SK-N-SH treated with all-trans-retinoic acid at 6 μM for 48 hours (cell line): ENCODE results near the gene TMED10.

Experiments used
- ATAC-seq: fragments of 200-7000 bp; cut with Tn5 transposase; 3 replicates; pipeline ENCODE4 v1.9.1; 2020; ENCODE audit warnings: mild to moderate bottlenecking, moderate library complexity
- BACH2 ChIP-seq: fragments of 250-450 bp; sonication (Bioruptor Pico); IDR thresholded peaks from 2 replicates; pipeline ENCODE4 v1.9.0; 2021; ENCODE audit warnings: mild to moderate bottlenecking, borderline replicate concordance
- CREB5 ChIP-seq: fragments of 250-450 bp; sonication (Bioruptor Pico); IDR thresholded peaks from 2 replicates; pipeline ENCODE4 v1.5.1; 2020; ENCODE audit warnings: low read depth, mild to moderate bottlenecking, moderate library complexity
- CSDC2 ChIP-seq: fragments of 250-450 bp; sonication (Bioruptor Pico); IDR thresholded peaks from 2 replicates; pipeline ENCODE4 v1.5.0; 2020; ENCODE audit warnings: mild to moderate bottlenecking, moderate library complexity
- CSRNP3 ChIP-seq: fragments of 250-450 bp; sonication (Bioruptor Pico); IDR thresholded peaks from 2 replicates; pipeline ENCODE4 v1.5.1; 2021; ENCODE audit warnings: mild to moderate bottlenecking, moderate library complexity
- ESRRG ChIP-seq: fragments of 250-450 bp; sonication (Bioruptor Pico); IDR thresholded peaks from 2 replicates; pipeline ENCODE4 v1.6.1; 2021; ENCODE audit warnings: mild to moderate bottlenecking
- GLIS3 ChIP-seq: fragments of 250-450 bp; sonication (Bioruptor Pico); IDR thresholded peaks from 2 replicates; pipeline ENCODE4 v1.5.0; 2020; ENCODE audit warnings: mild to moderate bottlenecking, moderate library complexity
- ISL1 ChIP-seq: fragments of 250-450 bp; sonication (Bioruptor Pico); IDR thresholded peaks from 2 replicates; pipeline ENCODE4 v2.1.2; 2022; ENCODE audit warnings: mild to moderate bottlenecking, moderate library complexity
- OSR1 ChIP-seq: fragments of 250-450 bp; sonication (Bioruptor Pico); IDR thresholded peaks from 2 replicates; pipeline ENCODE4 v1.8.0; 2022; ENCODE audit warnings: moderate library complexity, mild to moderate bottlenecking, inconsistent platforms
- POU6F1 ChIP-seq: fragments of 250-450 bp; sonication (Bioruptor Pico); IDR thresholded peaks from 2 replicates; pipeline ENCODE4 v1.8.0; 2021; ENCODE audit warnings: low read depth, mild to moderate bottlenecking, moderate library complexity, borderline replicate concordance
- RARB ChIP-seq: fragments of 250-450 bp; sonication (Bioruptor Pico); IDR thresholded peaks from 2 replicates; pipeline ENCODE4 v1.8.0; 2021; ENCODE audit warnings: mild to moderate bottlenecking, moderate library complexity
- SNAI2 ChIP-seq: fragments of 250-450 bp; sonication (Bioruptor Pico); IDR thresholded peaks from 2 replicates; pipeline ENCODE4 v1.5.0; 2020; ENCODE audit warnings: mild to moderate bottlenecking, moderate library complexity
- TCF4 ChIP-seq: fragments of 250-450 bp; sonication (Bioruptor Pico); IDR thresholded peaks from 2 replicates; pipeline ENCODE4 v1.8.0; 2021; ENCODE audit warnings: mild to moderate bottlenecking, moderate library complexity, borderline replicate concordance
- TOX ChIP-seq: fragments of 250-450 bp; sonication (Bioruptor Pico); IDR thresholded peaks from 2 replicates; pipeline ENCODE4 v1.8.0; 2021; ENCODE audit warnings: mild to moderate bottlenecking, moderate library complexity, borderline replicate concordance
- TSHZ2 ChIP-seq: fragments of 250-450 bp; sonication (Bioruptor Pico); IDR thresholded peaks from 2 replicates; pipeline ENCODE4 v1.5.0; 2020; ENCODE audit warnings: mild to moderate bottlenecking, moderate library complexity
- ZC3H10 ChIP-seq: fragments of 250-450 bp; sonication (Bioruptor Pico); IDR thresholded peaks from 2 replicates; pipeline ENCODE4 v1.5.1; 2021; ENCODE audit warnings: mild to moderate bottlenecking, moderate library complexity
- ZFP3 ChIP-seq: fragments of 250-450 bp; sonication (Bioruptor Pico); IDR thresholded peaks from 2 replicates; pipeline ENCODE4 v1.5.0; 2020; ENCODE audit warnings: mild to moderate bottlenecking, moderate library complexity
- ZFP30 ChIP-seq: fragments of 450-650 bp; formaldehyde crosslinking; IDR thresholded peaks from 2 replicates; pipeline ENCODE4 v1.5.0; 2022; ENCODE audit warnings: mild to moderate bottlenecking, moderate library complexity
- ZNF565 ChIP-seq: fragments of 450-650 bp; formaldehyde crosslinking; conservative IDR thresholded peaks from 2 replicates; pipeline ENCODE4 v1.5.0; 2020; ENCODE audit warnings: low read depth, mild to moderate bottlenecking, moderate library complexity
- ZNF70 ChIP-seq: fragments of 450-650 bp; formaldehyde crosslinking; IDR thresholded peaks from 2 replicates; pipeline ENCODE4 v1.5.0; 2020; ENCODE audit warnings: mild to moderate bottlenecking, moderate library complexity
- ZNF8 ChIP-seq: fragments of 450-650 bp; formaldehyde crosslinking; IDR thresholded peaks from 2 replicates; pipeline ENCODE4 v1.5.0; 2020; ENCODE audit warnings: mild to moderate bottlenecking, moderate library complexity

The TMED10 gene

GRCh38 chr14:75113932-75114539 lies 62.4 kb downstream of the TMED10 start:
- TF ChIP-seq CSRNP3 (CRISPR knock-in tag): no peak

GRCh38 chr14:75109877-75110276 lies 66.5 kb downstream of the TMED10 start:
- no peak for ATAC-seq
- TF ChIP-seq TCF4 (CRISPR knock-in tag) (no peak), TOX (no peak), ESRRG (CRISPR knock-in tag) (no peak), OSR1 (CRISPR knock-in tag) (no peak), ZNF565 (CRISPR knock-in tag) (no peak), ZNF8 (CRISPR knock-in tag) (no peak), ZC3H10 (no peak), ISL1 (CRISPR knock-in tag) (no peak), RARB (CRISPR knock-in tag) (no peak), CSDC2 (CRISPR knock-in tag) (no peak), SNAI2 (CRISPR knock-in tag) (no peak), POU6F1 (no peak), BACH2 (no peak), ZNF70 (no peak), GLIS3 (no peak)

More at GRCh38 chr14:75113932-75114539, 62.4 kb downstream of the TMED10 start:
- ATAC-seq: no peak

- TF ChIP-seq ZNF565 (CRISPR knock-in tag) (no peak), ZFP30 (CRISPR knock-in tag) (no peak), CREB5 (CRISPR knock-in tag) (no peak), POU6F1 (no peak), ESRRG (CRISPR knock-in tag) (no peak), ZNF70 (no peak), ISL1 (CRISPR knock-in tag) (no peak), CSDC2 (CRISPR knock-in tag) (no peak), RARB (CRISPR knock-in tag) (no peak), ZC3H10 (no peak), TCF4 (CRISPR knock-in tag) (no peak), GLIS3 (no peak)
- ATAC-seq: no peak
Measured at GRCh38 chr14:75107186-75107585, 69.2 kb downstream of the TMED10 start.

GRCh38 chr14:75101491-75101890 lies 74.9 kb downstream of the TMED10 start:
- TF ChIP-seq TCF4 (CRISPR knock-in tag): no peak

GRCh38 chr14:75098682-75099081 lies 77.7 kb downstream of the TMED10 start:
- no peak for ATAC-seq
- TF ChIP-seq CSRNP3 (CRISPR knock-in tag): no peak
- TF ChIP-seq RARB (CRISPR knock-in tag): no peak
- TF ChIP-seq ISL1 (CRISPR knock-in tag): no peak
- TF ChIP-seq ZNF70: no peak
- TF ChIP-seq TSHZ2 (CRISPR knock-in tag): no peak
- TF ChIP-seq ZFP30 (CRISPR knock-in tag): no peak
- no peak for TF ChIP-seq TOX
- TF ChIP-seq POU6F1: no peak
- TF ChIP-seq ZFP3 (CRISPR knock-in tag): no peak
- TF ChIP-seq ZC3H10: no peak
- TF ChIP-seq CREB5 (CRISPR knock-in tag): no peak
- no peak for TF ChIP-seq SNAI2 (CRISPR knock-in tag)
- TF ChIP-seq, all 23 proteins: peak for 0

More at GRCh38 chr14:75101491-75101890, 74.9 kb downstream of the TMED10 start:
- ATAC-seq: no peak
